HG02588 (cell line): ENCODE measurements around the gene OR14A16.

Experiments used
- ATAC-seq: cut with Tn5 transposase; IDR thresholded peaks from one replicate; pipeline ENCODE4 v1.9.1; 2021; ENCODE audit warnings: mild to moderate bottlenecking, moderate library complexity; ENCODE audit not compliant: unreplicated experiment

OR14A16 gene, protein sequence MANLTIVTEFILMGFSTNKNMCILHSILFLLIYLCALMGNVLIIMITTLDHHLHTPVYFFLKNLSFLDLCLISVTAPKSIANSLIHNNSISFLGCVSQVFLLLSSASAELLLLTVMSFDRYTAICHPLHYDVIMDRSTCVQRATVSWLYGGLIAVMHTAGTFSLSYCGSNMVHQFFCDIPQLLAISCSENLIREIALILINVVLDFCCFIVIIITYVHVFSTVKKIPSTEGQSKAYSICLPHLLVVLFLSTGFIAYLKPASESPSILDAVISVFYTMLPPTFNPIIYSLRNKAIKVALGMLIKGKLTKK

DNA sequence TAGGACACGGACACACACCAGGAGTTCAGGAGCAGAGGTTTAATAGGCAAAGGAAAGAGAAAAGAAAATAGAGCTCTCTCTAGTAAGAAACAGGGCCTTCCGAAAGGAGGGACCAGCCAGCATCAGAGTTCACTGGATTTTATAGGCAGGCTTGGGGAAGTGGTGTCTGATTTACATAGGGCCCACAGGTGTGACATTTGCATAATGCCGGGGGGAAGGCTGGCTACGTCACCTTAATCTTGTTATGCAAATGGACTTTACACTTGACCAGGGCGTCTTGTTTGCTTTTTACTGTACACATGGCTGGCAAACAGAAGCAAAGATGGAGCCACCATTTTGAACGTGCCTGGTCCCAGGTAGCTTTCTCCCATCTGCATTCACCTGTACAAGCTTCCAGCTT, at the start of gene OR14A16:
Gene OR14A16, minus strand, starts transcription at position 97 of the 400 bp plus-strand sequence. CDS start 8,390 bp downstream, outside the sequence.
- ATAC-seq: no peak

DNA sequence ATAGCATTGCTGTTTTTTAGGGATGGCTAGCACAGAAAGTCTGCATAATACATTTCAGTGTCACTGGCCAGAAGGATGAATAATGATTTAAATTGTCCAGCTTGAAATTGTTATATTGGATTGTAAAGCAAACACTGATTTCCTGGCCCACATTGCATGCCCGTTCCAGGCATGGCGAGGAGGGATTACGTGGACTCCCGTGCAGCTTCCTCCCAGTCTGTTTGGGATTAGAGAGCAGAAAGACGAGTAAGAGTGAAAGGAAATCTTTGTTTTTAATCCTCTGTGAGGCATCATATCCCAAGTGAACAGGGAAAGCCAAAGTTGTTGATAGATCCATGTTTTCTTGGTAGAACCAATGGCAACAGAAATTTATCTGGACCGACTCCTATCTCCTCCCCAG, 41.5 kb upstream of the OR14A16 start:
- no peak for ATAC-seq

DNA sequence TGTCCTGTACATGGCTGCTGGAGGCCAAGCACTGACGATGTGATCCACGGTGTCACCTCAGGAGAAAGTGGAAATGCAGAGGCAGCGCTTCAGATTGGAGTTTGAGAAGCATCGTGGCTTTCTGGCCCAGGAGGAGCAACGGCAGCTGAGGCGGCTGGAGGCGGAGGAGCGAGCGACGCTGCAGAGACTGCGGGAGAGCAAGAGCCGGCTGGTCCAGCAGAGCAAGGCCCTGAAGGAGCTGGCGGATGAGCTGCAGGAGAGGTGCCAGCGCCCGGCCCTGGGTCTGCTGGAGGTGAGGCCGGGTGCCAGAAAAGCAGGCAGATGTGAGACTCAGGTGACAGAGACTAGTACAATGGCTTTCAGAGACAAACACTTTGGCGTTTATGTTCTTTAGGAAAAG, 40.7 kb upstream of the OR14A16 start:
- ATAC-seq: no peak

DNA sequence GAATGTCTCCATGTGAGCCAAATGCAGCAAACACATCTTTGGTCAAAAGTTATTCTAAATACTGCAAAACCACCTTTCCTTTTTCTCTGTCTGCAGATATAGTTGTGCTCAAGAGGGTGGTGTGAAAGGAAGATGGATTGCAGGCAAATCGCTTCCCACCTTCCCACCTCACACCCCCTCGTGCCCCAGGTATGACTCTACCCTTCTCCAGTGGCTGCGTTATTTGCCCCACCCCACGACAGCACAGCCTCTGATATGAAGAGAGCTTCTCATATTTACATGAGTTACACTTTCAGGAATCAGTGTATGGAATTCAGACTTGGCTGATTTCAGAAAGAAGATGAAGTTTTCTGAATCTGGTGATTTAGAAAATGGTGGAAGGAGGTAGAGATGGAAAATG, 38.8 kb upstream of the OR14A16 start:
- ATAC-seq: no peak

DNA sequence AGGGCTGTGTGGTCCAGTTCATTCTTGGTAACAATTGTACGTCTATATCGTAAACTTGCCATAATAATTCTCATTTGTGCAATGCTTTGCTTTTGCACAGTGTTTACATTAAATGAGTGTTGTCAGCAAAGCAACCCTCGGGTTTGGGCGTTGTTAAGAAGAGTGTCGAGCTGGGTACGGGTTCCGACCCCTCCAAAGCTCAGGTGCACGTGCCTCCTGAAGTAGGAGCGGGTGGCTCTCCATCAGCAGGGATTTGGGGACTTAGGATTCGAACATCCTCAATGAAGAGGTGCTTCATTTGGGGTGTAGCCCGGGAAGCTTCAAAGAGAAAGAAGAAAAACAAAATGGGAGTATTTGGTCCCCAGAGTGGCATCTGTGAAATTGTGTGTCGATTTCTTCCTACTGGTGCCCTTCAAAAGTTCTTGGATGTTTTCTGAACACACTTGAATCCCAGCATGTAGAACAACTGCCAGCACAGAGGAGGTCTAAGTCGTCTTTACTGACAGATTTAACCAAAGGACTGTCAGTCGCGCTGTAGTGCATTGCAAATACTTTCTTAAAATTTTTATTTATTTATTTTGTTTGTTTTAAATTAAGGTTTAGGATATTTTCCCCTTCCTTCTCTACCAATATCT, 34.2 kb upstream of the OR14A16 start:
- no peak for ATAC-seq

DNA sequence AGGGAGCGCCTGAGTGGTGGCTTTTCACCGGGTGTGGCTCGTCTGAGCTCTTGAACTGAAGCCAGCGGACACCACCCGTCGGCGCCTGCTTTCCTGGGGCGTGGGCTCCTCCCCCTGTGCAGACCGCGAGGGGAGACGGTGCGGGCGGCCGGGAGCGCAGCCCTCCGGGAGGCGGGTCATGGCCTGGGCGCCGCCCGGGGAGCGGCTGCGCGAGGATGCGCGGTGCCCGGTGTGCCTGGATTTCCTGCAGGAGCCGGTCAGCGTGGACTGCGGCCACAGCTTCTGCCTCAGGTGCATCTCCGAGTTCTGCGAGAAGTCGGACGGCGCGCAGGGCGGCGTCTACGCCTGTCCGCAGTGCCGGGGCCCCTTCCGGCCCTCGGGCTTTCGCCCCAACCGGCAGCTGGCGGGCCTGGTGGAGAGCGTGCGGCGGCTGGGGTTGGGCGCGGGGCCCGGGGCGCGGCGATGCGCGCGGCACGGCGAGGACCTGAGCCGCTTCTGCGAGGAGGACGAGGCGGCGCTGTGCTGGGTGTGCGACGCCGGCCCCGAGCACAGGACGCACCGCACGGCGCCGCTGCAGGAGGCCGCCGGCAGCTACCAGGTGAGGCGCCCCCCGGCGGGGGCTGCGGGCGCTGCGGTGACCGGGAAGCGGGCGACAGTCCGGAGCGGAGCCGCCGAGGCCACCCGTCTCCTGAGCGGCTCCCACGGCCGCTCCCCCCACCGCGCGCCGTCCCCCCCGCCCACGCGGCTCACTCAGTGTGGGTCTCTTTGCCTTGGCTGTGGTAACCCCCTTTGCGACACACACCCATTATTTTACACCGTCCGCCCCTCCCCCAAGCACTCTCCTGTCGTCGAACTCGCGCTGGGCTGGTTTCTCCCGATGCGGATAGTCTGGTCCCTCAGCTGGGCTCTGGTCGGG, 33.4 kb upstream of the OR14A16 start, which contains the start of gene TRIM58:
Gene TRIM58, plus strand, starts transcription at position 119 of the 916 bp plus-strand sequence. Its CDS starts 60 bp downstream, at position 179.
- ATAC-seq: no peak

DNA sequence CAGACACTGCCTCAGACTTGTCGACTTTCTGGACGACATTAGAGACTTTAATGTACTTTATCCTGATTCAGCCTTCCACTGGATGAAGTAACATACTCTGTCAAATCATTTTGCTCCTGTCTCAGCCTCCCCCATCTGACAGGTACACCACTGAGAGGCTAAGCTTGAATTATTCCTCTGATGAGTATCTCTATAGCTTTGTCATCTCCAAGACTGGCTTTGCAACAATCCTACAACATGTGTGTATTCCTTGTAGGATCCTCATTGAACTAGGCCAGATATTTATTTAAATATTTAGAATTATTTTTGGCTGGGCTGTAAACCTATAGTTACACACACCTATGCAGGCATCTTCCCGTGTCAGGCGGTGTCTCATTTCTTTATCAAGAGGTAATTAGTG, 32.0 kb upstream of the OR14A16 start:
- no peak for ATAC-seq

DNA sequence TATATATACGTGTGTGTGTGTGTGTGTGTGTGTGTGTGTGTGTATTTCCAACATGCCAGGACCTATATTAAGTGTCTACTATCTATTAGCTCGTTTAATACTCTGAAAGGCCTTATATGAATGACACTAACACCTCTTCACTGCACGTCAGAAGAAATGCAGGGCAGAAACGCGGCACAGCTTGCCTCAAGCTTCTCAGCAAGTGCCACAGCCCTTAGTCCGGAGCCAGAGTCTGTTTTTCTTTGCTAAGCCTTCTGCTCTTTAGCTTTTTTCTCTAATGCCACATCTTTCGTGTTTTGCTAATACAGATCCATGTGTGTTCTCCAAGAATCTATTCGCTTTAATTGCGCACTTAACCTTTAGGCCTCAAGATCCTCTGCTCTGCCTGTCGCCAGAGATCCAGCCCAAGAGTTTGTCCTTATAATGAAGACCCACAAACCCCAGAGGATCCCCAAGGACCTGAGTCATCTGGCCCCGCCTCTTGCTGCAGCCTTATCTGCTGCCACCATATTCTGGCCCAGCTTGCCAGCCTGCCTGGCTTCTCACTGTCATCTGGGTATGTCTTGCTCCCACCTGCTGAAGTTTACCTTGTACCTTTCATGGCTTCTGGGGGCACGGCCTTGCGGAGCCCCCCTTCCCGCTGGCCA, 31.1 kb upstream of the OR14A16 start:
- no peak for ATAC-seq

DNA sequence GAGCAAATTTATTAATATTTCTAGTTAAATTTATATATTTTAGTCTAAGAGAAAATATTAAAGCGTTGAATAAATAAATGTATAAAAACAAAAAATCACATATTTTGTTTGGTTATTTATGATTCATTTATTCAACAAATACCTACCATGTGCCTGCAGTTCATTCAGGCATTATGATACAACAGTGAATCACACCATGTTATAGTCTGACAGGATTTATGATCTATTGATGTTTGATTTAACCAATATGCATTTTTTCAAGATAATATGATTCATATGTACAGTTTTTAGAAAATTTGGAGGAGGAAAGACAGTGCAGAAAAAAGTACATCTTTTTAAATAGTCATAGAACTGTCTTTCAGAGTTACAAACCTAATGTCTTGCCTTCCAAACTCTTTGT, 25.7 kb upstream of the OR14A16 start:
- no peak for ATAC-seq

DNA sequence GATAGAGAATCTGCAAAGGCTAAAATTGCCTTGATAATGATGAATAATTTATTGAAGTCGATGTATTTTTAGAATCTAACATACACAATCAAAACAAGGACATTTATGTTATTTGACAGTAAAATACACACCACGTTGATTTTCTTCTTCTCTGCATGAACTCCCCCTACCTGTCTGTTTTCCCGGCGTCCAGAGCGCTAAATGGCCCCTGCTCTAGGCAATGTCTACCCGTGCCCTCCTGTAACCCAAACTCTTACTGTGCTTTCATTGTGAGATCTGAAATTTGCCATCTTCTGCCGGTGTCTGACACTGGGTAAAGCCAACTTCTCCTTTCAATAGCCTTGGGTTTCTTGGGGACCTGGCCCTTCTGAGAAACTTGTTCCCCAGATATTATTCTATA, 24.4 kb upstream of the OR14A16 start:
- no peak for ATAC-seq

DNA sequence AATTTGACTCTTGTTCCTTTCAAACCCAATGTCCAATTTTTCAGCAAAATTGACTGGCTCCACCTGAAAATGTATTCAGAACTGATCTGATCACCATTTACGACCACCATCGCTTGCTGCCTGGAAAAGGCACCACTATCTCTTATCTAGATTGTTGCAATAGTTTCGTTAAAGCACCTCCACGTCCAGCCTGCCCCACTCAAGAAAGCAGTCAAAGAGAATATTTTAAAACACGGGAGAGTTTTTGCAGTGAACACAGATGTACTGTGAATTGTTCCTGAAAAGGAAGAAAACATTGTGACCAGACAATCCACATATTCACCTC, 21.7 kb upstream of the OR14A16 start:
- no peak for ATAC-seq

DNA sequence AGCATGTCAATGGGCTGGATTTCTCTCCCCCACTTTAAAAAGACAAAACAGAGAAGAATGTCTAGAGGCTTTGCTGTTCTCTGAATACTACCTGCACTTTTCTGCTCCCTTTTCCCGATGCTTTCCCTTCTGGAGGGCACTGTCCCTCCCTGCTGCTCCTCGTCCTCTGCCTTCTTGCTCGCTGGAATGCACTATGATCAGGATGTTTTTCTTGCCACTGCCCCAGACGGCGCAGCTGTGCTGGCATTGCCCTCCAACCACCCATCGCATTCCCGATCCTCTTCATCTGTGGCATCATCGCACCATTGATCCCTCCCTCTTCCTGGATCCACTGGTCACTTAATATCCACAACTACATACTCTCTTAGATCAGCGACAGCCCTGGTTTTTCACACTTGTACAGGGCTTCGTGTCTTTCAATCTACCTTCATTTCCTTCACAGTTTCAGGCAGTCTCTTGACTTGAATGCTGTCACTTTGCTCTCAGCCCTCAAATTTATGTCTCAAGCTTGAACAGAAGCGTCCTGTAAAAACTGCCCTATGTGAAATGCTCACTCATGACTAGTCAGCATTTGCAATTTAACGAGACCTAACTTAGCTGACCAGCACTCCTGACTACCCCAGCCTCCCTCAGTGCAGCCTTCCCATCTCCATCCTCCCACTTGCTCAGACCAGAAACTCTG, 21.2 kb upstream of the OR14A16 start:
- no peak for ATAC-seq

DNA sequence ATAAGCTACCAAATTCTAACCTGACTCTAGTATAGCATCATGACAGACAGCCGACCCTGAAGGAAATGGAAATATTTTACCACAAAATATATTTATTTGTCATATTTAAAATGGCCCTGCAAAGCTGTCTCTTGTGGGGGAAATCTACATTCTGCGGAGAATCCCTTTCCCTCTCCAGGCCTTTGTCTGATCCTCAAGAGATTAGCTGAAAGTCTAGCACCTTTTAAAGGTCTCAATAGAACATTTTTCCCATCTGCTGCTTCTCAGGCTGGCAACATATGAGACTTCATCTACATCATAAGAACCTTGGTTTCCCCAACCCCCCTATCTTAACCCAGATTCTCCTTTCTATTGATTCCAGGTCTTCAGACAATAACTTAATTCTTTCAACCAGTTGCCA, 19.5 kb upstream of the OR14A16 start:
- no peak for ATAC-seq

DNA sequence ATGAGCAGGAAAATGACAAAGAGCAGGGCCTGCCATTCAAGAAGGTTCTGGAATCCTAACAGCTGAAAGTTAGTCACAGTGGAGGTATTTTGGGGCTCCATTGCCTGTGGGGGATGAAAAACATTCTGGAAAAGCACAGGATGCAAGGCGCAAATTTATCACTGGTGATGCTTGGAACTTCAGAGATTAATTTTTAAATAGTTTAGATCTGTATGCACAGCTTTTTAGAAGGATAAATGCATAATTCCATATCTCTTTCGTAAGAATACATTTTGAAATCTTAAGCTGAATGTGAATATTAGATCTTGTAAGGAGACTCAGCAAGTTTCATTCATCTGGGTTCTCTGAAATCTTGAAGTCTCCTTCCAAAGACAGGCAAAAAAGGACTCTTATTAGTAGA, 17.9 kb upstream of the OR14A16 start, which contains the start of gene OR11L1:
Gene OR11L1, minus strand, starts transcription at position 101 of the 400 bp plus-strand sequence. Its CDS starts 0 bp downstream, at position 101.
- ATAC-seq: no peak

DNA sequence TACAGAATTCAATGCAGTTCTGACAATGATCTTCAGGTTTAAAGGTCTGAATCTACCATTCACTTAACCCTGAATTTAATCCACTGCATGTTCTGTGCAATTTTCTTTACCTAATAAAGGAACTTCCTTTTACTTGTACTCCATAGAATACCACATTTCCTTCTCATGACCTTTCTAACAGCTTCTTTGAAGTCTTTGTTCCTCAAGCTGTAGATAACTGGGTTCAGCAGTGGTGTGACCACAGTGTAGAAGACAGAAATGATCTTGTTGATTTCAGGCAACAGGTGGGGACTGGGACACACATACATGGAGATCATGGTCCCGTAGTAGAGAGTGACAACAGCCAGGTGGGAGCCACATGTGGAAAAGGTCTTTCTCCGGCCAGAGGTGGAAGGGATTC, 16.9 kb upstream of the OR14A16 start:
- ATAC-seq: no peak

DNA sequence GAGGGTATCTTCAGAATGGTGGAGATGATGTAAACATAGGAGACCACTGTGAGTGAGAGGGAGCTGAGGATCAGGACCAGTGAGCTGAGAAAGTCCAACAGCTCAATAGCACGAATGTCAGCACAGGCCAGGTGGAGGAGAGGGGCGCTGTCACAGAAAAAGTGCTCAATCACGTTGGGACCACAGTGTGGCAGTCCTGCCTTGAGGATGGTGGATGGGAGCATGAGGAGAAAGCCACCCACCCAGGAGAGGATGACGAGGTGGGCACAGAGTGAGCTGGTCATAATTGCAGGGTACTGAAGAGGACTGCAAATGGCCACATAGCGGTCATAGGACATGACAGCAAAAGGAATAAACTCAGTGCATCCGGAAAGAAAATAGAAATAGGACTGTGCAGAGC, 9.7 kb upstream of the OR14A16 start:
- ATAC-seq: no peak

DNA sequence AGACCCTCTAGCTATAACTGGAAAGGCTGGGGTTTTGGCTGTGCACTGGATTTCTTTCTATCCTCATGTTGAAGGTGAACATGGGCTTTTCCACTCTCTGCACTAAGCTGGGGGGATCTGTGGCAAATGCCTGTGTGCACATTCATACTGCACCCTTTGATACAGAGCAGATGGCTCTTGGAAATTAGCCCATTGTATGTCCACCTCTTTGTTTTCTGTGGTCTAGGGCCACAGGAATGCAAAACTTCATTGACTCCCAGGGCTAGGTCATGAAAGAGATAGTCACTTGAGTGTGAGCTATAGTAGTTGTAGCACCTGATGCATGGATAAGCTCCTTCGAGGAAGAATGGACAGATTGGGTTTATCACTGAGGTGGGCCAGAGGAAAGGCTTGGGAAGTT, 5.7 kb upstream of the OR14A16 start:
- no peak for ATAC-seq

DNA sequence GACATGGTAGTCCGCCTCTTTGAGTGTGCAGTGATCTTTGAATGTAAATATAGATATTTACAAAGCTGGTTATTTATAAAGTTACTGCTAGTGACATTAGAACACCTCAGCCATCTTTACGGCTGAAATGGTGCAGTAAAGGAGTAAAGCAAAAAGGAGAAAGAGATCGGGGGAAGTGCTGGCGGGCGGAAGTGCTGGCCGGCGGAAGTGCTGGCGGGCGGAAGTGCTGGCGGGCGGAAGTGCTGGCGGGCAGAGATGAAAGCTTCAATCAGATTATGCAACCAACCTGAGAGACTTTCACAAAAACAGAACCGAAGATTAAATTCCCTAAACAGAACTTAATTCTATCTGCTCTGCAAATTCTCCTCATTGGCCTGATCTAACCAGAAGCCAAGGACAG, 1.4 kb upstream of the OR14A16 start:
- no peak for ATAC-seq

DNA sequence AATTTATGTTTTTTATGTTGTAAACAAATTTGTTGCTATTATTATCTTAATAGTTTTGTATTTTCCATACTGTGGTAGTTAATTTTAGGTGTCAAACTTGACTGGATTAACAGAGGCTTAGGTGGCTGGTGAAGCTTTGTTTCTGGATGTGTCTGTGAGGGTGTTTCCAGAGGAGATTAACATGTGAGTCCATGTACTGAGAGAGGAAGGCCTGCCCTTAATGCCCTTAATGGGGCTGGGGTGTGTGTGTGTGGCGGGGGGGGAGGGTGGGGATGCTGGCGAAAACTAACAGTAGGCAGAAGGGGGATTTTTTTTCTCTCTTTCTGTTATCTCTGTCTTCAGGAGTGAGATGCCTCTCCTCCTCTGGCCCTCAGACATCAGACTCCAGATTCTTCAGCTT, 1.9 kb downstream of the OR14A16 start:
- ATAC-seq: no peak

DNA sequence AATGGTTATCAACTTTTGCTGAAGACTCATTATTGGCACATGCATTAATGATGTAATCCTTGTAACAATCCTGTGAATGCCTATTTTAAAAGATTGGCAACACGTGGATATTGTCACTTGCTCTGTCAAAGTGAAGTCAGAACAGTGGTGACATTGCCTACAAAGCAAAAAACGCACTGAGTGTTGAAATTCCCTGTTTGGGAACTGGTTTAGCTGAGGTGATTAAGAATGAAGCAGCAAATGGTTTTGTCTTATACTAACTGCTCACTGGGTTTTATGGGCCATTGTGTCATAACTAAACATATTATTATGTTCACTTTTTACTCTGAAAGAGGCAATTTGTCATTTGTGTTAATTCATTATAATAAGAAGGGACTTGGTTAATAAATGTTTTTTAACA, 11.3 kb downstream of the OR14A16 start:
- ATAC-seq: no peak

DNA sequence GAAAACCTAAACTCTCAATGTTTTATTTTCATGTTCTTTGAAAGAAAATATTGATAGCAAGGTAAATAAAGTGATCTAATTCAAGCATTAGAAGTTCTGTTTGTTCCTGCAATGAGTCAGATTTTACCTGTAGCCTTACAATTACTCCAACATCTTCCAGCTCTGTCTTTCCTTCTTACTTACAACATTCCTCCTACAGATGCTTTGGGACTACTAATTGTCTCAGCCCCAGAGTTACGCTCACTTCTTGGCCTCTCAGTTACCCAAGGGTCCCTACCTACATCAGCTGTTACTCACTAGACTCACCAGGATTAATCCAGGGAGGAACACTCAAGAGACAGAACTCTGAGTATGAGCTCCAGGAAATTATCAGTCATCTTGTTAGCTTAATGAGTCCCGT, 26.4 kb downstream of the OR14A16 start:
- ATAC-seq: no peak
